Common myeloid progenitor, CD34-positive (primary cell): ENCODE data around the gene SLC13A1.
"Not testable (repeated sequence)": the region's sequence is repeated elsewhere in the genome, so short reads cannot be mapped to it uniquely, and the experiment has no call there.

Experiments
- CTCF ChIA-PET: fragments of 350-600 bp; sonication (Branson Sonifier 250); formaldehyde crosslinking; loops from one replicate; lab custom pipeline; 2021; ENCODE audit warnings: antibody characterized with exemption; lab: Charles Lee
- POLR2A ChIA-PET: fragments of 350-600 bp; sonication (Branson Sonifier 250); formaldehyde crosslinking; loops from one replicate; lab custom pipeline; 2021; ENCODE audit warnings: antibody characterized with exemption; lab: Charles Lee
- DNase-seq, 3 donors: peaks; one replicate each; pipeline versions ENCODE4 v3.0.0 to v3.0.0-alpha.2; 2013
- H3K27ac ChIP-seq, 2 experiments: 1 replicate in 1 of 2; 2 replicates in 1 of 2; pipeline ENCODE4 v1.7.0; 2013; ENCODE audit warnings: inconsistent platforms in 2 of 2, low read length in 2 of 2, mild to moderate bottlenecking in 2 of 2, low read depth in 1 of 2, moderate library complexity in 1 of 2; ENCODE audit not compliant: severe bottlenecking in 2 of 2, insufficient read depth in 1 of 2, poor library complexity in 1 of 2
- H3K27me3 ChIP-seq, 5 experiments: replicated peaks in 2 of 5; 1 replicate in 3 of 5; 2 replicates in 2 of 5; pipeline versions ENCODE4 v1.6.1 to v1.7.0; 2013; ENCODE audit warnings: low read length in 4 of 5, mild to moderate bottlenecking in 2 of 5, moderate library complexity in 2 of 5, inconsistent platforms in 1 of 5; ENCODE audit not compliant: insufficient read depth in 5 of 5, control insufficient read depth in 4 of 5
- H3K36me3 ChIP-seq, 4 experiments: 1 replicate in 2 of 4; 2 replicates in 2 of 4; pipeline versions ENCODE4 v1.6.1 to v1.7.0; 2013; ENCODE audit warnings: low read length in 3 of 4, control low read depth in 1 of 4, mild to moderate bottlenecking in 1 of 4; ENCODE audit not compliant: control insufficient read depth in 4 of 4, insufficient read depth in 4 of 4
- H3K4me1 ChIP-seq, 4 experiments: 1 replicate in 3 of 4; 2 replicates in 1 of 4; pipeline versions ENCODE4 v1.6.1 to v1.7.1; 2013; ENCODE audit warnings: low read length in 3 of 4, mild to moderate bottlenecking in 3 of 4, control low read depth in 1 of 4, inconsistent platforms in 1 of 4, moderate library complexity in 1 of 4; ENCODE audit not compliant: control insufficient read depth in 4 of 4, insufficient read depth in 4 of 4; ENCODE audit errors: control extremely low read depth in 1 of 4
- H3K4me3 ChIP-seq, 7 experiments: 1 replicate in 4 of 7; 2 replicates in 3 of 7; pipeline versions ENCODE4 v1.5.1 to v1.7.0; 2013; ENCODE audit warnings: mild to moderate bottlenecking in 7 of 7, low read length in 6 of 7, moderate library complexity in 6 of 7, inconsistent platforms in 2 of 7, low read depth in 2 of 7, control low read depth in 1 of 7; ENCODE audit not compliant: insufficient read depth in 4 of 7, control insufficient read depth in 1 of 7; ENCODE audit errors: extremely low read depth in 1 of 7
- H3K9me3 ChIP-seq, 5 experiments: 1 replicate in 4 of 5; 2 replicates in 1 of 5; pipeline versions ENCODE4 v1.6.1 to v1.7.1; 2013; ENCODE audit warnings: low read length in 4 of 5, mild to moderate bottlenecking in 2 of 5, inconsistent platforms in 1 of 5, low read depth in 1 of 5, moderate library complexity in 1 of 5; ENCODE audit not compliant: control insufficient read depth in 4 of 5, insufficient read depth in 2 of 5; ENCODE audit errors: control extremely low read depth in 1 of 5
- WGBS: methylation state at CpG from one replicate; pipeline ENCODE4 v1.1.5; 2013; ENCODE audit not compliant: insufficient coverage; 5-methylcytosine and 5-hydroxymethylcytosine counted together

The SLC13A1 gene

DNA sequence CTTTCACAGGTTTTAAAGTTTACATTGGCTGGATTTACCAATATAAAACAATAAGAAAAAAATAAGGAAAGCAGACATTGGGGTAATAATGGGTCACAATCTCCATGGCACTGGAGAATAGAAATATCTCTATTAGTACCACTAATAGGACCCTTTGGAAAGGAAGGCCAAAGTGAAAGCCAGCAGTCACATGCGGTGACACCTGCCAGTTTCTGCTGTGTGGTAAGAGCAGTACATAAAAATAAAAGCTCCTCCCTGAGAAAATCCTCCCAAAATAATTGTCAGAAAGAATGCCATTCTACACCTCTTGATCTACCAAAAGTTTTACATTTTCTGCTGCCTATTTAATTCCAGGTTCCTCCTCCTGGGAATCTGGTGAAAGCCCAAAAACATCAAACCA lies 30.4 kb upstream of the SLC13A1 start:
- POLR2A ChIA-PET, result no interaction called here
- no peaks in the 10 kb centered on the region for H3K36me3 ChIP-seq
- no CpG with 5 or more reads among the region's 1 CpG for WGBS
- H3K9me3 ChIP-seq, result no peaks in the 10 kb centered on the region
- CTCF ChIA-PET, result no interaction called here
- no peak overlapping the region for H3K27ac ChIP-seq
- no peak overlapping the region for H3K4me3 ChIP-seq
- H3K4me1 ChIP-seq, result no peaks in the 10 kb centered on the region
- no peaks in the 10 kb centered on the region for H3K27me3 ChIP-seq
- DNase-seq, result no peak

DNA sequence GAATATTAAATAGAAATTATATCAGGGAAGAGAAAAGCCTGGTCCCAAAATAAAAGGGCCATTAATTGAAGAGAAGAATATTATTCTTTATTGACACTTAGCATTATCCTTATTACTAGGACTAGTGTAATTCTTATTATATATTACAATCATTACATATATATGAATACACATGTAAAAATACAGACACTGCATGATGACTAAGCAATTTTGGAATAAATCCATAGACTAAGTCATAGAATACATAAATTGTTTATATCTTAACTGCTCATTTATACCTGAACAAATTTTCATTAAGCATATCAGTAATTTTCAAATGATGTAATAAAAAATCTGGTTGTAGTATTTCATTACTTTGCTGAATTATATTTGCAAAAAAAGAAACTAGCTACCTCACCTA lies 29.7 kb upstream of the SLC13A1 start:
- Histone ChIP-seq H3K27me3 (no peaks in the 10 kb centered on the region), H3K9me3 (no peaks in the 10 kb centered on the region), H3K4me3 (no peak overlapping the region), H3K27ac (no peak overlapping the region), H3K36me3 (no peaks in the 10 kb centered on the region), H3K4me1 (no peaks in the 10 kb centered on the region)
- ChIA-PET CTCF (no interaction called here), POLR2A (no interaction called here)
- no peak for DNase-seq

DNA sequence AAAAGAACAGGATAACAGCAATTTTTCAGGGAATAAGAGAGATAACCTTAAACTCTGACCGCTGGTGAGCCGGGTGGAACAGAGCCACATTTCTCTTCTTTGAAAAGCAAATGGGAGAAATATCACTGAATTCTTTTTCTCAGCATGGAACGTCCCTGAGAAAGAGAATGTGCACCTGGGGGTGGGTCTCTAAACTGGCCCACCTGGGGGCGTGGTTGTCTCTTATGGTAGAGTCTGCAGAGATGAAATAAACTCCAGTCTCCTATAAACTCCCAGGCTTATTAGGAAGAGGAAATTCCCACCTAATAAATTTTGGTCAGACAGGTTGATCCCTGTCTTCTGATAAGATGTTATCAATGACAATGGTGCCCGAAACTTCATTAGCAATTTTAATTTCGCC lies 27.9 kb upstream of the SLC13A1 start:
- H3K27ac ChIP-seq, H3K27me3 ChIP-seq, POLR2A ChIA-PET, H3K4me1 ChIP-seq, DNase-seq, CTCF ChIA-PET, H3K36me3 ChIP-seq, H3K4me3 ChIP-seq, H3K9me3 ChIP-seq: not testable (repeated sequence)
- WGBS, result 100% methylated on average over 4 of the region's 6 CpGs

GRCh38 chr7:123220396-123220795 lies 20.6 kb upstream of the SLC13A1 start:
- no peak for DNase-seq
- ChIA-PET POLR2A (no interaction called here), CTCF (no interaction called here)
- no peaks in the 10 kb centered on the region for H3K36me3 ChIP-seq
- H3K4me3 ChIP-seq, result no peak overlapping the region
- no peak overlapping the region for H3K27ac ChIP-seq
- peaks cover 0 to 1% (median 0%) of the 10 kb centered on the region in 5 experiments for H3K9me3 ChIP-seq
- H3K4me1 ChIP-seq, result no peaks in the 10 kb centered on the region
- 100% methylated on average over 1 of the region's 1 CpG for WGBS
- no peaks in the 10 kb centered on the region for H3K27me3 ChIP-seq

- DNase-seq, result no peak
- no peak overlapping the region for H3K27ac ChIP-seq
- CTCF ChIA-PET, result no interaction called here
- H3K4me1 ChIP-seq, result no peaks in the 10 kb centered on the region
- no peaks in the 10 kb centered on the region for H3K36me3 ChIP-seq
- H3K9me3 ChIP-seq, result peaks cover 0 to 2% (median 0%) of the 10 kb centered on the region in 5 experiments
- WGBS, result 88% methylated on average over 1 of the region's 2 CpGs
- POLR2A ChIA-PET, result no interaction called here
- H3K4me3 ChIP-seq, result no peak overlapping the region
- no peaks in the 10 kb centered on the region for H3K27me3 ChIP-seq
These were observed 19.1 kb upstream of the SLC13A1 start for GRCh38 chr7:123218866-123219265.

DNA sequence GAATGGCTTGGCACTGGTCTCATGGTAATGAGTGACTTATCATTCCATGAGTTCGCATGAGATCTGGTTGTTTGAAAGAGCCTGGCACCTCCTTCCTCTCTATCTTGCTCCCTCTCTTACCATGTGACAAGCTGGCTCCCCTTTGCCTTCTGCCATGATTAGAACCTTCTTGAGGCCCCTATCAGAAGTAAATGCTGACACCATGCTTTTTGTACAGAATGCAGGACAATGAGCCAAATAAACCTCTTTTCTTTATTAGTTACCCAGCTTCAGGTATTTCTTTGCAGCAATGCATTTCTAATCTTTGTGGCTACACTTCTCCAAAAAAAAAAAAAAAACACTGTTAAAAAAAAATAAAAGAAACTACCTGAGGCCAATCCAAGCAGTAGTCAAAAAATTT lies 17.1 kb upstream of the SLC13A1 start:
- 86% methylated on average over 1 of the region's 1 CpG for WGBS

DNA sequence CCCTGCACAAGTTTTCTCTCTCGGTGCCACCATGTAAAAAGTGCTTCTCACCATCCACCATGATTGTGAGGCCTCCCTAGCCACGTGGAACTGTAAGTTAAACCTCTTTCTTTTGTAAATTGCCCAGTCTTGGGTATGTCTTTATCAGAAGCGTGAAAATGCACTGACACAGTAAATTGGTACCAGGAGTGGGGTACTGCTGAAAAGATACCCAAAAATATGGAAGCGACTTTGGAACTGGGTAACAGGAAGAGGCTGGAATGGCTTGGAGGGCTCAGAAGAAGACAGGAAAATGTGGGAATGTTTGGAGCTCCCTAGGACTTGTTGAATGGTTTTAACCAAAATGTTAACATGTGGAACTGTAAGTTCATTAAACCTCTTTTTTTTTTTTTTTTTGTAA lies 15.6 kb upstream of the SLC13A1 start:
- POLR2A ChIA-PET, result no interaction called here
- no peaks in the 10 kb centered on the region for H3K4me1 ChIP-seq
- no peak for DNase-seq
- H3K4me3 ChIP-seq, result no peak overlapping the region
- CTCF ChIA-PET, result no interaction called here
- H3K9me3 ChIP-seq, result peaks cover 0 to 2% (median 0%) of the 10 kb centered on the region in 5 experiments
- no peaks in the 10 kb centered on the region for H3K27me3 ChIP-seq
- H3K36me3 ChIP-seq, result no peaks in the 10 kb centered on the region
- no peak overlapping the region for H3K27ac ChIP-seq
- 91% methylated on average over 4 of the region's 4 CpGs for WGBS

More for the DNA sequence above, 17.1 kb upstream of the SLC13A1 start:
- peaks cover 0 to 2% (median 0%) of the 10 kb centered on the region in 5 experiments for H3K9me3 ChIP-seq
- DNase-seq, result no peak
- no peaks in the 10 kb centered on the region for H3K27me3 ChIP-seq
- no peaks in the 10 kb centered on the region for H3K36me3 ChIP-seq
- ChIA-PET CTCF (no interaction called here), POLR2A (no interaction called here)
- H3K27ac ChIP-seq, result no peak overlapping the region
- no peak overlapping the region for H3K4me3 ChIP-seq
- H3K4me1 ChIP-seq, result no peaks in the 10 kb centered on the region
